OCI-LY3 (cell line): ENCODE data around the gene CADPS2.

ENCODE experiments used
- H2AFZ ChIP-seq: fragments of 200-600, 300-600 bp; shearing (Covaris generic); 2 replicates; pipeline ENCODE4 v1.6.0; 2014; ENCODE audit warnings: antibody characterized with exemption, low read depth, low read length
- H3K27ac ChIP-seq: fragments of 200-600, 300-600 bp; sonication (generic); 2 replicates; pipeline ENCODE4 v1.5.1; 2014; ENCODE audit warnings: mild to moderate bottlenecking, low read length, moderate library complexity, mixed read lengths
- H3K27me3 ChIP-seq: fragments of 200-600, 300-600 bp; sonication (generic); 2 replicates; pipeline ENCODE4 v1.6.1; 2014; ENCODE audit warnings: low read depth, low read length, mixed read lengths
- H3K36me3 ChIP-seq: fragments of 200-600, 300-600 bp; sonication (generic); replicated peaks from 2 replicates; pipeline ENCODE3; 2014; ENCODE audit warnings: low read depth, low read length, mixed read lengths
- H3K4me1 ChIP-seq: fragments of 300-600, 200-600 bp; sonication (generic); 2 replicates; pipeline ENCODE4 v1.6.1; 2014; ENCODE audit warnings: low read length, mixed read lengths
- H3K4me2 ChIP-seq: fragments of 200-600, 300-600 bp; sonication (generic); 2 replicates; pipeline ENCODE4 v1.6.1; 2014; ENCODE audit warnings: low read length, mixed read lengths
- H3K4me3 ChIP-seq: fragments of 300-600, 200-600 bp; sonication (generic); 2 replicates; pipeline ENCODE4 v1.5.1; 2014; ENCODE audit warnings: antibody characterized with exemption, mild to moderate bottlenecking, low read length, moderate library complexity
- H3K79me2 ChIP-seq: fragments of 300-600, 200-600 bp; shearing (Covaris generic); 2 replicates; pipeline ENCODE4 v1.6.1; 2014; ENCODE audit warnings: mild to moderate bottlenecking, low read length, mixed read lengths
- H3K9ac ChIP-seq: fragments of 300-600, 200-600 bp; shearing (Covaris generic); 2 replicates; pipeline ENCODE4 v1.6.0; 2014; ENCODE audit warnings: mild to moderate bottlenecking, low read length, moderate library complexity
- H3K9me3 ChIP-seq: fragments of 200-600, 300-600 bp; shearing (Covaris generic); 2 replicates; pipeline ENCODE4 v1.6.1; 2014; ENCODE audit warnings: low read length, mixed read lengths; ENCODE audit not compliant: insufficient read depth
- H4K20me1 ChIP-seq: fragments of 200-600, 300-600 bp; sonication (generic); 2 replicates; pipeline ENCODE4 v1.6.1; 2016; ENCODE audit warnings: low read length, mixed read lengths; ENCODE audit not compliant: insufficient read depth
- EZH2phosphoT487 ChIP-seq: fragments of 200-600 bp; shearing (Covaris generic); IDR thresholded peaks from 2 replicates; pipeline ENCODE4 v1.6.1; 2018; ENCODE audit warnings: antibody characterized with exemption, mixed run types, low read depth
- TF ChIP-seq, protein P1 (sequence below): fragments of 200-600, 300-600 bp; sonication (generic); IDR thresholded peaks from 2 replicates; pipeline ENCODE4 v1.5.1; 2014; ENCODE audit warnings: antibody characterized with exemption, low read length, low read depth

Gene CADPS2

DNA sequence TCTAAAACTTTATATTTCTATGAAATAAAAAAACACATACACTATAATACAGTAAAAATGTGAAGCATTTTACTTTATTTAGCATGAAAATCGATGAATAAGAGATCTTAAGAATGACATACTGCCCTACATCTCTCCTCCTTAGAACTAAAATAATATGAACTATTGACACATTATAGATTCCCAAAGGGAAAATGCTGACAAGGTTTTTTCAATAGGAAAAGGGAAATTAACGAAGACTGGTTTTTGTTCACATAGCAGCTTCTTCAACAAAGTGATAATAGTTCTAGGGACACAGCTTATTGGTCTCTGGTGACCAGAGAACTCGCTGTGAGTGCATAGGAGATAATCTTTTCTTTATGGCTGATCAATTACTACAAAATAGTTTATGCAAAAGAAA lies 523.8 kb downstream of the CADPS2 start:
- TF ChIP-seq, protein P1, sequence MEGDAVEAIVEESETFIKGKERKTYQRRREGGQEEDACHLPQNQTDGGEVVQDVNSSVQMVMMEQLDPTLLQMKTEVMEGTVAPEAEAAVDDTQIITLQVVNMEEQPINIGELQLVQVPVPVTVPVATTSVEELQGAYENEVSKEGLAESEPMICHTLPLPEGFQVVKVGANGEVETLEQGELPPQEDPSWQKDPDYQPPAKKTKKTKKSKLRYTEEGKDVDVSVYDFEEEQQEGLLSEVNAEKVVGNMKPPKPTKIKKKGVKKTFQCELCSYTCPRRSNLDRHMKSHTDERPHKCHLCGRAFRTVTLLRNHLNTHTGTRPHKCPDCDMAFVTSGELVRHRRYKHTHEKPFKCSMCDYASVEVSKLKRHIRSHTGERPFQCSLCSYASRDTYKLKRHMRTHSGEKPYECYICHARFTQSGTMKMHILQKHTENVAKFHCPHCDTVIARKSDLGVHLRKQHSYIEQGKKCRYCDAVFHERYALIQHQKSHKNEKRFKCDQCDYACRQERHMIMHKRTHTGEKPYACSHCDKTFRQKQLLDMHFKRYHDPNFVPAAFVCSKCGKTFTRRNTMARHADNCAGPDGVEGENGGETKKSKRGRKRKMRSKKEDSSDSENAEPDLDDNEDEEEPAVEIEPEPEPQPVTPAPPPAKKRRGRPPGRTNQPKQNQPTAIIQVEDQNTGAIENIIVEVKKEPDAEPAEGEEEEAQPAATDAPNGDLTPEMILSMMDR: no peak
- no peak for TF ChIP-seq EZH2phosphoT487
- Histone ChIP-seq H3K36me3 (no peaks in the 10 kb centered on the region), H3K4me1 (no peaks in the 10 kb centered on the region), H3K79me2 (no peaks in the 10 kb centered on the region), H4K20me1 (no peaks in the 10 kb centered on the region), H2AFZ (no peak overlapping the region), H3K4me3 (no peak overlapping the region), H3K27me3 (no peaks in the 10 kb centered on the region), H3K27ac (no peak overlapping the region), H3K4me2 (no peak overlapping the region), H3K9ac (no peak overlapping the region), H3K9me3 (no peaks in the 10 kb centered on the region)

DNA sequence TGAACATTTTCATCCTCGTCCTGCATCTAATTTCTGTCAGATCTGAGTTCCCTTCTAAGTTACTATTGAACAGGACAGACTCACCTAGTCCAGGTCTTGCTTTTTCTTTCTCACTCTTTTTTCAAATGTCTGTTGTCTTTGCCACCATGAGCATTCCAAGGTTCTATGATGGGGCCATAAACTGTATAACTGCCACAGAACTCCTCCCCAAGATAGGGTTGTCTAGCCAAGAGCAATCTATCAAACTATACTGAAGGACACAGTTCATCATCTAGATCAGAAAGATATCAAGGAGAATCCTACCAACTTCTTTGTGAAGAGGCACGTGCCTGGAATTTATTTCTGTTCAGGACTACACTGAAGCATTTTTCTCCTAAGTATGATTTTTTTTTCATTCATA lies 531.6 kb downstream of the CADPS2 start:
- Histone ChIP-seq H3K27ac (no peak overlapping the region), H3K4me2 (no peak overlapping the region), H3K9me3 (no peaks in the 10 kb centered on the region), H3K4me1 (no peaks in the 10 kb centered on the region), H2AFZ (no peak overlapping the region), H3K79me2 (no peaks in the 10 kb centered on the region), H3K36me3 (no peaks in the 10 kb centered on the region), H4K20me1 (no peaks in the 10 kb centered on the region), H3K27me3 (no peaks in the 10 kb centered on the region), H3K9ac (no peak overlapping the region), H3K4me3 (no peak overlapping the region)
- TF ChIP-seq, protein P1: no peak
- no peak for TF ChIP-seq EZH2phosphoT487

DNA sequence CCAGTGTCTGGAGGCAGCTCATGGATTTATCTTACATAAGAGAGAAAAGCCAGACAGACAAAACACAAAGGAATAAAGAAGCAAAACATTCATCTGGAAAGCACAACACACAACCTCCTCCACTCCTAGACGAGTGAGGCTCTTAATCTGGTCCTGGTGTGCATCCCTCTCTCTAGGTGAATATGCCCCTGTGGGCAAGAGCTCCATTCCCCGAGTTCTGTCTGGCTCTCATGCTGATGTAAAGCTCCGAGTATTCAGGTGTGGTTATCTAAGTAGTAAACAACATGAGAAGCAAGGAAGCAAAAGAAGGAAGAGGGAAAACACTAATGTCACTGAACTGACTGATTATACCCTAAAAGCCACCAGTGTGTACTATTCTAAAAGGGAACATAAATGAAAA lies 533.8 kb downstream of the CADPS2 start:
- Histone ChIP-seq H3K4me1 (no peaks in the 10 kb centered on the region), H2AFZ (no peak overlapping the region), H3K27ac (no peak overlapping the region), H4K20me1 (no peaks in the 10 kb centered on the region), H3K4me3 (no peak overlapping the region), H3K9me3 (no peaks in the 10 kb centered on the region), H3K4me2 (no peak overlapping the region), H3K79me2 (no peaks in the 10 kb centered on the region), H3K27me3 (no peaks in the 10 kb centered on the region), H3K36me3 (no peaks in the 10 kb centered on the region), H3K9ac (no peak overlapping the region)
- no peak for TF ChIP-seq EZH2phosphoT487
- TF ChIP-seq, protein P1: no peak

- Histone ChIP-seq H3K36me3 (no peaks in the 10 kb centered on the region), H3K27me3 (no peaks in the 10 kb centered on the region), H2AFZ (no peak overlapping the region), H3K79me2 (no peaks in the 10 kb centered on the region), H3K27ac (no peak overlapping the region), H3K9ac (no peak overlapping the region), H4K20me1 (no peaks in the 10 kb centered on the region), H3K9me3 (no peaks in the 10 kb centered on the region), H3K4me3 (no peak overlapping the region), H3K4me2 (no peak overlapping the region), H3K4me1 (no peaks in the 10 kb centered on the region)
- TF ChIP-seq, protein P1: no peak
- no peak for TF ChIP-seq EZH2phosphoT487
Observed at GRCh38 chr7:122350701-122351100, 535.6 kb downstream of the CADPS2 start.
